Femur (tissue), 1 donor: ENCODE data around the gene TEX19.
"Not testable (repeated sequence)": the region's sequence is repeated elsewhere in the genome, so short reads cannot be mapped to it uniquely, and the experiment has no call there.

Source experiments
- DNase-seq: peaks from one replicate; pipeline ENCODE4 v3.0.0-alpha.2; 2017

The TEX19 gene

DNA sequence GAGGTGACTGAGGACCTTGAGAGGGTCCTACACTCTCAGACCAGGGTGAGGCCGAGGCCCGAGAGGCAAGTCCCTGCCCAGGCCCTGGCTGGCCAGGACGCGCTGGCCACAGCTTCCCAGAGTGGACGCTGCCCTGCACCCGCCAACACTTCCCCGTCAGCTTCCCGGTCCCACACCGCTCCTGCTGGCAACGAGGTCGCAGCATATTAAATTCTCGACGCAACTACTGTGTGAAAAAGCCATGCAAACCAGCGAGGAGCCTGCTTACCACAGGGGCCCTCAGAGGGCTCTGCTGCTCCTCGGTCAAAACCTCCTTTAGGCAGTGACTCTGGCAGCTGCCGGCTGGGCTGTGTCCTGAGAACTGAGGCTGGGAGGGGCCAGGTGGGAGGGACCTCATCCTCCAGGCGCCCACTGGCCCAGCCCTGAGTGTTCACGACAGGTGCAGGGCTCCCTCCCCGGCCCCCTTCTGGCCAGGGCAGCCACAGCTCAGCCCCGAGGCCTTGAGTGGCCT is 2.1 kb upstream of the TEX19 start:
- no peak for DNase-seq

DNA sequence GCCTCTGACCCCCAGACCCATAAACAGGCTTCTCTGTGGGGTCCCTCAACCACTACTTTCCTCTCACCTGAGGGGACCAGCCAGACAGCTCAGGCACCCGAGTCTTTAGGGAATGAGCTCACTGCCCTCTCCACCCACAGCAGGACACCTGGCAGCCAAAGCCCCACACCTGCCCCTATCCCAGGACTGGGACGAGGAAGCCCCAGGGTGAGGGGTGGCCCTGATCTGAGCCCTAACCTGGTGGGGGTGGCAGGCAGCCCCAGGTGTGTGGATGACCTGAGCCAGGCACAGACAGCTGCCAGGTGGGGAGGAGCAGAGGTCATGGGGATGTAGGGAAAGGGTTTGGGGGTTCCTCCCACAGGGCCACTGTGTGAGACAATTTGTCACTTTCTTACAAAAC is 1.7 kb upstream of the TEX19 start:
- no peak for DNase-seq

DNA sequence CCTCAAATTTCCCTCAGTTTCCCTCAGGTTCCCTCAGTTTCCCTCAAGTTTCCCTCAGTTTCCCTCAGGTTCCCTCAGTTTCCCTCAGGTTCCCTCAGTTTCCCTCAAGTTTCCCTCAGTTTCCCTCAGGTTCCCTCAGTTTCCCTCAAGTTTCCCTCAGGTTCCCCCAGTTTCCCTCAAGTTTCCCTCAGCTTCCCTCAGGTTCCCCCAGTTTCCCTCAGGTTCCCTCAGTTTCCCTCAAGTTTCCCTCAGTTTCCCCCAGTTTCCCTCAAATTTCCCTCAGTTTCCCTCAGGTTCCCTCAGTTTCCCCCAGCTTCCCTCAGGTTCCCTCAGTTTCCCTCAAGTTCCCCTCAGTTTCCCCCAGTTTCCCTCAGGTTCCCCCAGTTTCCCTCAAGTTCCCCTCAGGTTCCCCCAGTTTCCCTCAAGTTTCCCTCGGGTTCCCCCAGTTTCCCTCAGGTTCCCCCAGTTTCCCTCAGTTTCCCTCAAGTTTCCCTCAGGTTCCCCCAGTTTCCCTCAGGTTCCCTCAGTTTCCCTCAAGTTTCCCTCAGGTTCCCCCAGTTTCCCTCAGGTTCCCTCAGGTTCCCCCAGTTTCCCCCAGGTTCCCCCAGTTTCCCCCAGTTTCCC is 516 bp downstream of the TEX19 start:
- DNase-seq: not testable (repeated sequence)

DNA sequence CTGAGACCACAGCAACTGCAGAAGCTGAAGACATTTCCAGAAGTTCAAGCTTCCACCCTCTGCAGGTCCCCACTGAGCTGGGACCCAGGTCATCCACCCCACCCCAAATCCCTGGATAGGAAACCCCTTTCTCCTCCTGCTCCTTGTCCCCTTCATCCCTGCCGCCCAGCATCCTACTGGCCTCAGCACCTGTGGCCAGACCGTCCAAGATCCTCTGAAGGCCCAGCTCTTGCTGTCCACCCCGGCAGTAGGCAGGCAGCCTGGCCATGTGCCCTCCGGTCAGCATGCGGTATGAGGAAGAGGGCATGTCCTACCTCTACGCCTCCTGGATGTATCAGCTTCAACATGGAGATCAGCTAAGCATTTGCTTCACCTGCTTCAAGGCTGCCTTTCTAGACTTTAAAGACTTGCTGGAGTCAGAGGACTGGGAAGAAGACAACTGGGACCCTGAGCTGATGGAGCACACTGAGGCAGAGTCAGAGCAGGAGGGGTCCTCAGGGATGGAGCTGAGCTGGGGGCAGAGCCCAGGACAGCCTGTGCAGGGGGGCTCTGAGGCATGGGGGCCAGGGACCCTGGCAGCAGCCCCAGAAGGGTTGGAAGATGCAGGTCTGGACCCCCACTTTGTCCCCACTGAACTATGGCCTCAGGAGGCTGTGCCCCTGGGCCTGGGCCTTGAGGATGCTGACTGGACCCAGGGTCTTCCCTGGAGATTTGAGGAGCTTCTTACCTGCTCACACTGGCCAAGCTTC is 3.0 kb downstream of the TEX19 start:
- no peak for DNase-seq

DNA sequence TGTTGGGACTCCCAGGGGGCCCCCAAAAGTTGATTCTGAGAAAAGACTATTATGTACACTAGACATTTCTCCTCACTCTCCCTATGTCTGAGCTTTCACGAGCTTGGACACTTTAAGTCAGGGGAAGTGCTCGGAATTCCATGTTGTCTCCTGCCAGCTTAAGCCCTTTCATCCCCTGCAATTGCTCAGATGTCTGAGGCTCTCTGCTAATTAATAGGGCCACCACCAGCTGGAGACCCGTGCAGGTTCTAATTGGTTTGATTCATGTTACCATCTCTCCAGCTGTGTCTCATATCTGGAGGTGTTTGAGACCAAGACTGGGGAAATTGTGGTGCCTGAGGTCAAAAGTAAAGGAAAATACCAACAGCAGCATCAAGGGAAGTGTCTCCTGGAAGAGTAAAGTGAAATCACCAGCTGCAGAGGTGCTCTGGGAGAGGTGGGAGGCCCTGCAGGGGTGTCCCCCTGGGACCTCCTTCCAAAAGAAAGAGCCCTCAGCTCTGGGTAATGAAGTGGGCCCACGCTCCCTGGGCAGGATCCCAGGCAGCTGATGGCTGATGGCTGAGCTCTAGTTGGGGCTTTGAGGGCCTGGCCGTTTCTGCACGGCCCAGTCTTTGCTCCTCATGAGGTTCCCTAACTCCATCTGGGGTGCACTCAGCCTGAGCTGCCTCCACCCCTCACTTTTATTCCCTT is 6.7 kb downstream of the TEX19 start:
- no peak for DNase-seq

DNA sequence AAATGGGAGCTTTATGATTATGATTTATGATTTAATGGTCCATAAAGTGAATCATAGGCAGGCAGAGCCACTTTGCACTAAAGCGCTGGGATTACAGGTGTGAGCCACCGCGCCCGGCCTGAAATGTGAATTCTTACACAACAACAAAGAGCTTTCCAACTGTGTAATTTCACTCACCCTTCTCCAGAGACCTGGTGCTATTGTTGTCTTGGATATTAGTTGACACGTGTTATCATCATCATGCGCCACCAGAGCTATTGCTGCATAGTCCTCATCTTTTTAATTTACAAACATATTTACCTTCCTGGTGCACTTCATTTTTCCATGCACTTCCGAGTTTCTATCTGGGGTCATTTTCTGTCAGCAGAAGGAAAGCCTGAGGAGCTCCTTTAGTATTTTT is 7.7 kb downstream of the TEX19 start:
- no peak for DNase-seq

DNA sequence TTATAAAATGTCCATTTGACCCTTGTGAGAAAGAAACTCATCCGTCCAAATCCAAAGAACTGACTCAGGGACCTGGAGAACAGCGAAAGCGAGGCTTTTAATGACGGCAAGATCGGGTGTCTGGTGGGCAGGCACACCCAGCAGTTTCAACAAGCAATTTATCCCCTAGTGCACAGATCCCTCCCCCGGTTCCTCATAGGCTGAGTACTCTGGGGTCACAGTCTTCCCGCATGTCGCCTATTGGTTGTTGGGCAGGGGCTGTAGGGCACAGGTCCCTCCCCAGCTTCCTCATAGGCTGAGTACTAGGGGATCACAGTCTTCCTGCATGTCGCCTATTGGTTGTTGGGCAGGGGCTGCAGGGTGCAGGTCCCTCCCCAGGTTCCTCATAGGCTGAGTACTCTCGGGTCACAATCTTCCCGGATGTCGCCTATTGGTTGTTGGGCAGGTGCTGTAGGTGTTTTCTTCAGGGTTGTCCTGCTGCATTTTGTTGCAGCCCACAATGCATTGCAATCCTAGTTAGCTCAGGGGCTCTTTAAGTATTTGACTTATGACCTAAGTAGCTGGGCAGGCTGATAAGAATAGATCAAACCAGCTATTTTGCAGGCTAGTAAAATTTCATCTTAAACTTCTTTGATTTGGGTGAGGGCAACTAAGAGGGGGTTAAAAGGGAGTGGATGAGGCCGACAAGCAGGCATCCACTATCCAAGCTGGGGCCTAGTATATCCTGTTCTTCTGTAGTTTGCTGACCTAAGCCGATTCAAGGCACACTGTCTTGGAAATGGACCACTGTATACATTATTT is 8.9 kb downstream of the TEX19 start:
- no peak for DNase-seq

DNA sequence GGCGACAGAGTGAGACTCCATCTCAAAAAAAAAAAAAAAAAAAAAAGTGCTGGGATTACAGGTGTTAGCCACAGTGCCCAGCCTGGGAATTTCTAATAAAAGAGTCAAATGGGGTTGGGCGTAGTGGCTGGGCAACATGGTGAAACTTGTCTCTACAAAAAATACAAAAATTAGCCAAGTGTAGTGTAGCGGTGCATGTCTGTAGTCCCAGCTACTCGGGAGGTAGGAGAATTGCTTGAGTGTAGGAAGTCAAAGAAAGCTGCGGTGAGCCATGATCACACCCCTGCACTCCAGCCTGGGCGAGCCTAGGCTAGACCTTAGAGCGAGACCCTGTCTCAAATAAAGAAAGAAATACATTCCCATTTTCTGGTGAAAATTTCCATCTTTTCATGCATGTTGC is 10.2 kb downstream of the TEX19 start:
- DNase-seq: no peak

DNA sequence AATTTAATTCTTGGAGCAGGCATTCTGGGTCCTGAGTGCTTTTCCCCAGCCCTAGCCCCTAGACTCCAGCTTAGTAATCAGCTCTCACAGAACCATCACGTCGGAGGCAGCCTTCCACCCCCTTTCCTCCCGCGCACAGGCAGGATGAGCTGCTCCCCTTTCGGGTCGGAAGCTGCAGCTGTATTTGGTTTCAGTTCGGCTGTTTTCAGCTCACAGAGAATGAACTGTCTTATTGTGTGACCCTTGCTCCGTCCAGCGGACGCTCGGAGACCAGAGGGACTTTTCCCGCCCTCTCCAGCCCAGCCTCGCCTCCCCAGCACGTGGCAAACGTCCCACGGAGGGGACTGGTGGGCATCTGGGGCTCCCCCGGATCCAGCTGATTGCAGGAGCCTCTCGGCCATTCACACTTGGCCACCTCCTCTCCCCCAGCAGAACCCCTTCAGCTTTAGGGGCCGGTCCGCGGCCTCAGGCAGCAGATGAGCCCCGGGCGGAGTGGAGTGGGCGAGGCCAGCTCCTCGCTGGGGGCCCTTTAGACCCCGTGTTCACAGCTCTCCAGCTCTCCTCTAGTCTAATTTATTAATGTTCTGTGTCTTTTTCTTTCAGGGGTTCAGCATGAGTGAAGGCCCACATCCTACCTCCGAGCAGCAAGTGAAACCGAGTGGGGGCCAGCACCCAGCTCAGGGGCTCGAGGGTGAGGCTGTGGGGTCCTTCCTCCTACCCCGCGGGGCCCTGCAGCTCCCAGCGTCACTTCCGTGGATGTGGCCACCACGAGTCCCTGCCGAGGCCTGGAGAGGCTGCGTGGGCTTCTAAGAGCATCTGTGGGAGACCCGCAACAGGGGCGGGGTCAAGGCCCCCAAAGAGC is 11.7 kb downstream of the TEX19 start:
- no peak for DNase-seq

DNA sequence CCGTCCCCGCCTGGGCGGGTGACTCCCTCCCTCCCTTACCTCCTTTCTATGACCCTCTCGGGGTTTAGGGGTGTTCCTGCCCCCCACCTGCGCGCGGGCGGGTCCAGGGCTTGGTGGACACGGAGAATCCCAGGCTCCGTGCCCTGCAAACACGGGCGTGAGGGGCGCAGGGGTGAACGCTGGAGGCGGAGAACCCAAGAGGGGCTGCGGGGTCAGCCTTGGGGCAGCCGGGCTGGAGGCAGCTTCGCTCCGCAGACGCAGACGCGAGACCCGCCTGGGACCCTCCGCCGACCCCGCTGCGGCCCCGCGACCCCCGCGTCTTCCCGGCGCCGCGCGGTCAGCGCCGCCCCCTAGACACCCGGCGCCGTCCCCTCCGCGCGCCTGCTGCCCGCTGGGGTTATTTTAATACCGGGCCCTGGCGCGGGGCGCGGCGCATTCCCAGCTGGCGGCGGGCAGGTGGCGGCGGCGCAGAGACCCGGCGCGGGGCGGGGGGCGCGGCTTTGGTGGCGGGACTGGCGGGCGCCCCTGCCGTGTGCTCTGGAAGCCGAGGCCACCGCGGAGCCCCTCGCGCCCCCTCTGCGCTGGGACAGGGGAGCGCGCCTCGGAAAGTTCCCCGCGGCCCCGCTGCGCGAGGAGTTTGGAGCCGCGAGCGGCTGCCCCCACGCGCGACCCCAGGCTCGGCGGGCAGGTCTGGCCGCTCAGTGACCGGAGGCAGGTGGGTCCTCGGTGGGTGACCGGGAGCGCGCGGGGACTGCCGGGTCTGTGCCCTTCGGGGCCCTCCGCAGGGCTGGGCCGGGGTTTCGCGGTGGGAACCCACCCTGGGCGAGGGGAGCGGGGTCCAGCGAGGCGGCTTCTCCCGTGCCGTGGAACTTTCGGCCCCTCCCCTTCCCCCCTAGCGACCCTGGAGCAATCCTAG is 12.5 kb downstream of the TEX19 start, which contains the start of gene UTS2R:
Gene UTS2R (plus strand): TSS at position 433 of the 916 bp plus-strand sequence. CDS start 2,560 bp downstream, outside the sequence.
- DNase-seq: no peak

DNA sequence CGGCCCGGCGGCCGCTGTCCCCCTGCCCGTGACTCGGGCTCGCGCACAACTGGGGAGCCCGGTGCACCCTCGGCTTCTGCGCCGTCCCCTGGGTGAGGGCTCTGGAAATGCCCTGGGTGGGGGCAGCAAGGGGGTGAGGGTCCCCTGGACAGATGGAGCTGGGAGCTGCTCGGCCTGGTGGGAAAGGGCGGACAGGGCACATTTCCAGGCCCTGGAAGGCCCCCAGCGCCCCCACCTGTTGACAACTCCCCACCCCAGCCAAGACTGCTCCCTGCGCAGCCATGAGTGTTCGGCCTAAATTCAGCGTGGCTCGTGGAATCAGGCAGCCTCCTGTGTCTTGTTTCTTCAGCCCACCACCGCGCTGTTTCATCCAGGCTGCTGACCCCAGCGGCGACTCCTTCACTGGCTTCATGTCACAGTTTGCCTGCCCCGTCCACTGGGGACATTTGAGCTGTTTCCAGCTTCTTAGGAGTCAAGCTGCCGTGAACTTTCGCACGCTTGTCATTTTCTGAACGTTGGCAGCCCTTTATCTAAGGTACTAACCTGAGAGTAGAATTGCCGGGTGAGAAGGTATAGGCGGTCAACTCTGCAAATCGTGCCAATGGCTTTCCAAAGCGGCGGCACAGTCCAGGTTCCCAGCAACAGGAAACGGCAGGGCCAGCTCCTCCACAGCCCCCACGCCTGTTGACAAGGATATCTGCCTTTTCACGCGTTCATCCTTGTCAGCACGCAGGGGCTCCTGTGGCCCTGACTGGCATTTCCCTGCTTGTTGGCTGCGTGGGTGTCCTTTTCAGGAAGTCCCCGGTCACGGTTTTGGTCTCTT is 13.4 kb downstream of the TEX19 start:
- DNase-seq: no peak

DNA sequence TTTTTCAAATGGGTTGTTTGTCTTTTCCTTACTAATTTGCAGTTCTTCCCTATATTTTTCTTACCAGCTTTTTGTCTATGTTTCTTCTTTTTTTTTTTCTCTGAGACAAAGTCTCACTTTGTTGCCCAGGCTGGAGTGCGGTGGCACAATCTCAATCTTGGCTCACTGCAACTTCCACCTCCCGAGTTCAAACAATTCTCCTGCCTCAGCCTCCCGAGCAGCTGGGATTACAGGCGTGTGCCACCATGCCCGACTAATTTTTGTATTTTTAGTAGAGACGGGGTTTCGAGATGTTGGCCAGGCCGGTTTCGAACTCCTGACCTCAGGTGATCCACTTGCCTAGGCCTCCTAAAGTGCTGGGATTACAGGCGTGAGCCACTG is 14.0 kb downstream of the TEX19 start:
- not testable (repeated sequence) for DNase-seq

DNA sequence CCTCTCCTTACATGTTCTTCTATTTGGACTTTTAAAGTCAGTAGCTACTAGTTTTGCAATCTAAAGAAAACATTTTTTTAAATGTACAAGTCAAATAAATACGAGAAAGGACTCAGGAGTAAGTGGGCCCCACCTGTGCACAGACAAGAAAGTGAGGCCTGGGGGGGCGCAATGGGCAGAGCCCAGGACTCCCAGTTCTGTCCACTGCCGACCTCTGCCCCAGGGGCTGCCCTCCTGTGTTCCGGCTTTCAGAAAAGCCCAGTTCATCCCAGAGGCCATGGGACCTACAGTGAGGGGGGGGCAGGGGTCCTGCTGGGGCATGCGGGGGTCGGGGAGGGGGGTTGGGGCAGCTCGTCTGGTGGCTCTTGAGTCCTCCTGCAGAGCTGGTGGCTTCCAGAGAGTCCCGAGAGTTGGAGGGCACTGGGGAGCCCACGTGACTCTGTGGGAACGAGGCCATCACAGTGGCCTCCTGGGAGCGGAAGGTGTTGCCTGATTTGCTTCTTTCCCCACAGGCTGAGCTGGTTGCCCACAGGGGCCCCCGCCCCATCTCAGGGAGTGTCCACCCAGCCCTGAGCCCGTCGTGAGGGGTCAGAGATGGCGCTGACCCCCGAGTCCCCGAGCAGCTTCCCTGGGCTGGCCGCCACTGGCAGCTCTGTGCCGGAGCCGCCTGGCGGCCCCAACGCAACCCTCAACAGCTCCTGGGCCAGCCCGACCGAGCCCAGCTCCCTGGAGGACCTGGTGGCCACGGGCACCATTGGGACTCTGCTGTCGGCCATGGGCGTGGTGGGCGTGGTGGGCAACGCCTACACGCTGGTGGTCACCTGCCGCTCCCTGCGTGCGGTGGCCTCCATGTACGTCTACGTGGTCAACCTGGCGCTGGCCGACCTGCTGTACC is 14.9 kb downstream of the TEX19 start:
- no peak for DNase-seq

DNA sequence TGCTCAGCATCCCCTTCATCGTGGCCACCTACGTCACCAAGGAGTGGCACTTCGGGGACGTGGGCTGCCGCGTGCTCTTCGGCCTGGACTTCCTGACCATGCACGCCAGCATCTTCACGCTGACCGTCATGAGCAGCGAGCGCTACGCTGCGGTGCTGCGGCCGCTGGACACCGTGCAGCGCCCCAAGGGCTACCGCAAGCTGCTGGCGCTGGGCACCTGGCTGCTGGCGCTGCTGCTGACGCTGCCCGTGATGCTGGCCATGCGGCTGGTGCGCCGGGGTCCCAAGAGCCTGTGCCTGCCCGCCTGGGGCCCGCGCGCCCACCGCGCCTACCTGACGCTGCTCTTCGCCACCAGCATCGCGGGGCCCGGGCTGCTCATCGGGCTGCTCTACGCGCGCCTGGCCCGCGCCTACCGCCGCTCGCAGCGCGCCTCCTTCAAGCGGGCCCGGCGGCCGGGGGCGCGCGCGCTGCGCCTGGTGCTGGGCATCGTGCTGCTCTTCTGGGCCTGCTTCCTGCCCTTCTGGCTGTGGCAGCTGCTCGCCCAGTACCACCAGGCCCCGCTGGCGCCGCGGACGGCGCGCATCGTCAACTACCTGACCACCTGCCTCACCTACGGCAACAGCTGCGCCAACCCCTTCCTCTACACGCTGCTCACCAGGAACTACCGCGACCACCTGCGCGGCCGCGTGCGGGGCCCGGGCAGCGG is 15.7 kb downstream of the TEX19 start:
- DNase-seq: no peak

DNA sequence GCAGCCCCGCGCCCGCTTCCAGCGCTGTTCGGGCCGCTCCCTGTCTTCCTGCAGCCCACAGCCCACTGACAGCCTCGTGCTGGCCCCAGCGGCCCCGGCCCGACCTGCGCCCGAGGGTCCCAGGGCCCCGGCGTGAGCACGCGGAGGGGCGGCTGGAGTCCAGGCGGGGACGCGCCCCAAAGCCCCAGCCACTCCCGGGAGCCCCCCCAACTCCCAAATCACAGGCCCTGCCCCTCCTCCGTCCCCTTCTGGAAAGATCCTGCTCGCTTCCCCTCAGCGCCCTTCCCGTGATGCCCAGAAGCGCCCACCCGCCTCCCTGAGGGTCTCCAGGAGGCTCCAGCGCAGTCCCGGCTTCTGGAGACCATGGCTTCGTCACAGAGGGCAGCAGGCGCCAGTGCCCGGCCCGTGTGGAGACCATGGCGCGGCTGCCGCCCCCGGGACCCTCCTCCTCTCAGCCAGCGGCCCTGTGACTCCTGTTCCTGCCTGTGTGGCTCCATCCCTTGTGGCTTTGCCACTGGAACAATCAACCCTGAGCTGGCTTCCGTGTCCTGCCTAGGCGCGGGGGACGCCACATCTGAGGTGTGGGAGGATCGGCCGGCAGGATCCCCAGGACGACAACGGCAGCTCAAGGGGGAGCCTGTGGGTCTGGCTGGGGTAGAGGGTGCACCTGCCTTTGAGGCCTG is 16.5 kb downstream of the TEX19 start:
- DNase-seq: no peak

DNA sequence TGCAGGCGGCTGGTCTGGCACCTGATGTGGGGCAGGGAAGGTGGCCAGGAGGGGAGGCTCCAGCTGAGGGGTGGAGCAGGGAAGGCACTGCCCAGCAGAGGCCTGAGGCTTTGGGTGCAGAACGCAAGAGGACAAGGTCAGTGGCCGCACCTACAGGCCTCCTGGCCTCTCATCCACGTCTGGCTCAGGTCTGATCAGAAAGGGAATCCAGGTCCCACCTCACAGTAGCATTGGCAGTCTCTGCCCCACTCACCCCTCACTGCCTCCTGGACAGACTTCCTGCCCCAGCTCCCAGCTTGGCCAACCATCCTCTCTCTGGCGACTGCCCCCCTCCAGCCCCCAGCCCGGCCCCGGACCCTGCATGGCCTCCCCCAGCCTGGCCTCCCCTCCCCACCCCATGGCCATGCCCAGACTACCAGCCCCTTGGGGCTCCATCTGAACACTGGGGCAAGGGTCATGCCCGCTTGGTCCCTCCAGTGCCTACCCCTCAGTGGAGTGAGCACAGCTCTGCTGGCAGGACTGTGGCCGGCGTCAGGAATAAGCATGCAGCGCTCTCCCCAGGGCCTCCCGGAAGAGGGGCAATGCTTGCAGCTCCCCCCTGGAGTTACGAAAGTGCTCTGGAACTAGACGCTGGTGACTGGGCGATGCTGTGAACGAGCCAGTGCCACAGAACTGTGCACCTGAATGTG is 17.1 kb downstream of the TEX19 start:
- DNase-seq: no peak

DNA sequence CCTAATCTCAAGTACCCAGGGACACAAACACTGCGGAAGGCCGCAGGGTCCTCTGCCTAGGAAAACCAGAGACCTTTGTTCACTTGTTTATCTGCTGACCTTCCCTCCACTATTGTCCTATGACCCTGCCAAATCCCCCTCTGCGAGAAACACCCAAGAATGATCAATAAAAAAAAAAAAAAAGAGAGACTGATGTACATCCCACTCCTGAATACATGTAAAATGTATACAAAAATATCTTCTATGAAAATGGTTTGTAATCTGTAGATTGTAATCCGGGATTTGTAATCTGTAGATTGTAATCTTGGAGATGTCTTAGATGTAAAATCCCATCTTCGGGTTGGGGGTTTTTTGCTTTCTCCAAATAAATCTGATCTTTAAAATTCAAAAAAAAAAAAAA is 18.2 kb downstream of the TEX19 start:
- DNase-seq: not testable (repeated sequence)
